HG02623 (cell line): ENCODE results near the gene TBC1D7.

Experiments used
- ATAC-seq: cut with Tn5 transposase; IDR thresholded peaks from one replicate; pipeline ENCODE4 v1.9.1; 2021; ENCODE audit warnings: moderate library complexity; ENCODE audit not compliant: unreplicated experiment

Gene TBC1D7

GRCh38 chr6:13296536-13296997 is 31.8 kb downstream of the TBC1D7 start:
- ATAC-seq: no peak

- ATAC-seq: no peak
Measured at GRCh38 chr6:13295576-13295975, 32.8 kb downstream of the TBC1D7 start.

- no peak for ATAC-seq
Measured at GRCh38 chr6:13294499-13295069, 33.8 kb downstream of the TBC1D7 start.

- no peak for ATAC-seq
Measured at GRCh38 chr6:13292774-13293173, 35.6 kb downstream of the TBC1D7 start.

GRCh38 chr6:13290335-13290734 is 38.0 kb downstream of the TBC1D7 start:
- no peak for ATAC-seq

GRCh38 chr6:13289789-13290318 is 38.5 kb downstream of the TBC1D7 start:
- no peak for ATAC-seq

GRCh38 chr6:13288969-13289391 is 39.4 kb downstream of the TBC1D7 start:
- no peak for ATAC-seq

GRCh38 chr6:13288481-13288880 is 39.9 kb downstream of the TBC1D7 start:
- ATAC-seq: no peak

- ATAC-seq: no peak
Measured at GRCh38 chr6:13287104-13287503, 41.2 kb downstream of the TBC1D7 start.

- no peak for ATAC-seq
Measured at GRCh38 chr6:13286181-13286580, 42.2 kb downstream of the TBC1D7 start.

- peak; percentile 20 for ATAC-seq
Measured at GRCh38 chr6:13285705-13286104, 42.6 kb downstream of the TBC1D7 start.

- ATAC-seq: no peak
Measured at GRCh38 chr6:13284646-13285045, 43.7 kb downstream of the TBC1D7 start.

- no peak for ATAC-seq
Measured at GRCh38 chr6:13283331-13283730, 45.0 kb downstream of the TBC1D7 start.

- ATAC-seq: no peak
Measured at GRCh38 chr6:13282393-13283069, 45.8 kb downstream of the TBC1D7 start.

GRCh38 chr6:13281686-13282085 is 46.7 kb downstream of the TBC1D7 start:
- ATAC-seq: no peak

GRCh38 chr6:13280254-13280653 is 48.1 kb downstream of the TBC1D7 start:
- ATAC-seq: no peak

GRCh38 chr6:13278991-13279390 is 49.3 kb downstream of the TBC1D7 start:
- no peak for ATAC-seq

- ATAC-seq: no peak
Measured at GRCh38 chr6:13278164-13278563, 50.2 kb downstream of the TBC1D7 start.

- ATAC-seq: no peak
Measured at GRCh38 chr6:13277231-13277630, 51.1 kb downstream of the TBC1D7 start.

- no peak for ATAC-seq
Measured at GRCh38 chr6:13275435-13275989, 52.8 kb downstream of the TBC1D7 start.

GRCh38 chr6:13274707-13275434 is 53.5 kb downstream of the TBC1D7 start:
- no peak for ATAC-seq
